Erythroblast (primary cell): ENCODE measurements around the gene SST.

Source experiments
- GATA1 ChIP-seq: IDR thresholded peaks from 2 replicates; pipeline ENCODE4 v1.6.1; 2011; ENCODE audit warnings: low read depth, mild to moderate bottlenecking, control low read depth, low read length, moderate library complexity
- POLR2A ChIP-seq: IDR thresholded peaks from 2 replicates; pipeline ENCODE4 v1.6.1; 2011; ENCODE audit warnings: mild to moderate bottlenecking, low read length

GRCh38 chr3:187679638-187680396 is 9.6 kb upstream of the SST start:
- TF ChIP-seq POLR2A (no peak), GATA1 (no peak)
